ENCODE measurements around the gene RPUSD1. TPM values are rescaled to one million over a fixed set of nuclear protein-coding genes. Genes with fewer than 3 reads are reported as not detected.

Gene RPUSD1
- total RNA-seq, 1 experiment from 2014 or later: 48.6 TPM

- no peak overlapping the region for H3K27ac Mint-ChIP-seq
- H3K9me3 Mint-ChIP-seq: peaks cover 0 to 6% of the 10 kb centered on the region in 2 experiments; a peak in 1 of 5 replicates
- H3K4ac ChIP-seq (ENCODE audit: low read depth, low read length): no peak overlapping the region
- no peak overlapping the region for H2AFZ ChIP-seq (ENCODE audit: low read length)
- H4K8ac ChIP-seq (replicated peaks; ENCODE audit: insufficient read length, low read depth, low read length): no peak overlapping the region
- peaks cover 30% of the 10 kb centered on the region for H3K27me3 Mint-ChIP-seq (ENCODE audit: low read depth)
- H4K91ac ChIP-seq (ENCODE audit: insufficient read length, low read depth, low read length): no peak overlapping the region
- no peak overlapping the region for H3K18ac ChIP-seq (ENCODE audit: insufficient read length, low read depth, low read length)
- no peak overlapping the region for H2AK5ac ChIP-seq (ENCODE audit: insufficient read length, low read length)
- no peak overlapping the region for H4K5ac ChIP-seq (ENCODE audit: insufficient read length, low read depth, low read length)
- no peak for DNase-seq
- H2BK20ac ChIP-seq (ENCODE audit: low read depth, low read length, poor library complexity, severe bottlenecking): no peak overlapping the region
- TF ChIP-seq, protein P1, sequence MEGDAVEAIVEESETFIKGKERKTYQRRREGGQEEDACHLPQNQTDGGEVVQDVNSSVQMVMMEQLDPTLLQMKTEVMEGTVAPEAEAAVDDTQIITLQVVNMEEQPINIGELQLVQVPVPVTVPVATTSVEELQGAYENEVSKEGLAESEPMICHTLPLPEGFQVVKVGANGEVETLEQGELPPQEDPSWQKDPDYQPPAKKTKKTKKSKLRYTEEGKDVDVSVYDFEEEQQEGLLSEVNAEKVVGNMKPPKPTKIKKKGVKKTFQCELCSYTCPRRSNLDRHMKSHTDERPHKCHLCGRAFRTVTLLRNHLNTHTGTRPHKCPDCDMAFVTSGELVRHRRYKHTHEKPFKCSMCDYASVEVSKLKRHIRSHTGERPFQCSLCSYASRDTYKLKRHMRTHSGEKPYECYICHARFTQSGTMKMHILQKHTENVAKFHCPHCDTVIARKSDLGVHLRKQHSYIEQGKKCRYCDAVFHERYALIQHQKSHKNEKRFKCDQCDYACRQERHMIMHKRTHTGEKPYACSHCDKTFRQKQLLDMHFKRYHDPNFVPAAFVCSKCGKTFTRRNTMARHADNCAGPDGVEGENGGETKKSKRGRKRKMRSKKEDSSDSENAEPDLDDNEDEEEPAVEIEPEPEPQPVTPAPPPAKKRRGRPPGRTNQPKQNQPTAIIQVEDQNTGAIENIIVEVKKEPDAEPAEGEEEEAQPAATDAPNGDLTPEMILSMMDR (conservative IDR thresholded peaks at IDR 0.05): no peak
- H3K4me1 ChIP-seq (ENCODE audit: insufficient read depth, low read length): no peaks in the 10 kb centered on the region
- WGBS (ENCODE audit: extremely low coverage, insufficient read length, low lambda C conversion rate): no CpG with 5 or more reads among the region's 15 CpGs
- H4K20me1 ChIP-seq (ENCODE audit: control insufficient read depth, insufficient read depth, insufficient read length): no peaks in the 10 kb centered on the region
- no peak overlapping the region for H3K4me2 ChIP-seq (ENCODE audit: insufficient read depth, insufficient read length, low read length)
- no peak overlapping the region for H2BK15ac ChIP-seq (ENCODE audit: low read depth, low read length)
- peaks cover 5% of the 10 kb centered on the region for H3K23me2 ChIP-seq (ENCODE audit: insufficient read length, low read depth, low read length, poor library complexity, severe bottlenecking)
- H3K27me3 ChIP-seq (ENCODE audit: insufficient read depth, low read length): no peaks in the 10 kb centered on the region; the same call in 1 of the 2 replicates
- no peaks in the 10 kb centered on the region for H3K79me1 ChIP-seq (ENCODE audit: insufficient read depth, low read depth, low read length, poor library complexity, severe bottlenecking)
- H3K36me3 Mint-ChIP-seq (ENCODE audit: insufficient read depth in 1 of 3, low read depth in 3 of 3): no peaks in the 10 kb centered on the region
- H3K14ac ChIP-seq (ENCODE audit: insufficient read depth, low read length): no peak overlapping the region; the same call in 1 of the 2 replicates
- no peak overlapping the region for H3K23ac ChIP-seq (ENCODE audit: insufficient read length, low read depth, low read length)
- no peaks in the 10 kb centered on the region for H3K9me3 ChIP-seq (ENCODE audit: control insufficient read depth, low read depth, low read length)
- no peak overlapping the region for H3T11ph ChIP-seq (ENCODE audit: low read length)
- no peak overlapping the region for H2BK120ac ChIP-seq (ENCODE audit: low read depth, low read length, poor library complexity, severe bottlenecking)
- peaks cover 6% of the 10 kb centered on the region in 2 experiments for H3K4me1 Mint-ChIP-seq
- no peak overlapping the region for H2BK12ac ChIP-seq (ENCODE audit: insufficient read length, low read depth, low read length)
- H3K4me3 Mint-ChIP-seq: no peak overlapping the region
- H3K79me2 ChIP-seq (ENCODE audit: insufficient read depth, low read length): no peaks in the 10 kb centered on the region
- no peak overlapping the region for H3K56ac ChIP-seq (ENCODE audit: insufficient read length, low read depth, low read length)
- no peak overlapping the region for H3K9ac ChIP-seq (ENCODE audit: extremely low read depth, insufficient read length, low read length)
- no peak overlapping the region for H2BK5ac ChIP-seq (ENCODE audit: insufficient read length, low read length)
- no peak overlapping the region for H3K27ac ChIP-seq (ENCODE audit: insufficient read length, low read depth, low read length)
Observed at GRCh38 chr16:815861-816260, 27.7 kb upstream of the RPUSD1 start.

Data from H9 (cell line).